H1 (cell line): ENCODE measurements around the gene ABCC11. TPM values are rescaled to one million over a fixed set of nuclear protein-coding genes. Genes with fewer than 3 reads are reported as not detected.

Source experiments
- CHD7 ChIP-seq: fragments of 300-600 bp; sonication (generic); IDR thresholded peaks from 2 replicates; pipeline ENCODE4 v1.7.1; 2012; ENCODE audit warnings: low read length, moderate library complexity, mild to moderate bottlenecking, inconsistent platforms; ENCODE audit not compliant: insufficient replicate concordance
- CTCF ChIP-seq, 3 experiments: IDR thresholded peaks; 1 replicate in 2 of 3; 2 replicates in 1 of 3; pipeline versions ENCODE4 v1.5.1 to v1.6.1; 2011; ENCODE audit warnings: low read length in 3 of 3, mild to moderate bottlenecking in 3 of 3, inconsistent platforms in 2 of 3, low read depth in 1 of 3, moderate library complexity in 1 of 3; ENCODE audit not compliant: insufficient read depth in 1 of 3; ENCODE audit errors: control extremely low read depth in 1 of 3
- GTF2F1 ChIP-seq: IDR thresholded peaks from 2 replicates; pipeline ENCODE4 v1.6.1; 2012; ENCODE audit warnings: low read depth, low read length, improper control_type of control experiment, borderline replicate concordance
- KDM4A ChIP-seq: IDR thresholded peaks from one replicate; pipeline ENCODE4 v1.7.1; 2012; ENCODE audit warnings: low read depth, mild to moderate bottlenecking, moderate library complexity, low read length, inconsistent platforms; ENCODE audit not compliant: severe bottlenecking
- NANOG ChIP-seq: IDR thresholded peaks from 2 replicates; pipeline ENCODE4 v1.6.1; 2011; ENCODE audit warnings: low read length, low read depth, mild to moderate bottlenecking, inconsistent platforms; ENCODE audit not compliant: insufficient read depth, poor library complexity, severe bottlenecking
- ZNF274 ChIP-seq: IDR thresholded peaks from 2 replicates; pipeline ENCODE4 v1.7.0; 2012; ENCODE audit warnings: low read length, borderline replicate concordance; ENCODE audit errors: extremely low read depth
- polyA plus RNA-seq, 7 experiments: library from polyadenylated mRNA; depleted of rRNA in 3 of 7; stranded (reverse) in 5 of 7; unstranded in 2 of 7; fragments of >200 nt in 5 of 7; fragments of 200-250 nt in 2 of 7; gene quantifications; 1 replicate in 5 of 7; 2 replicates in 1 of 7; 4 replicates in 1 of 7; pipeline versions ENCODE4 v1.2.1 to v1.2.3, GENCODE V29; 2011 to 2013; ENCODE audit warnings: missing spikeins in 2 of 7, mixed read lengths in 2 of 7
- total RNA-seq: library from RNA; stranded (reverse); fragmentation: NEBNext Ultra II Directional; extraction: Animal tissue kit (Norgen Biotek cat#: 25700); gene quantifications from 2 replicates; pipeline ENCODE4 v1.2.1, GENCODE V29; 2021

The ABCC11 gene
- total and polyA plus RNA-seq, 2 of the 8 experiments (the other 6 are each of a cell fraction or from before 2014, with no cell fraction given) = 0.06 TPM; not detected in 1

- TF ChIP-seq CHD7 (no peak), GTF2F1 (no peak), KDM4A (no peak), NANOG (no peak), CTCF (IDR thresholded peaks at IDR 0.05; ENCODE audit: control extremely low read depth in 1 of 3, insufficient read depth in 1 of 3, low read depth in 1 of 3, low read length in 3 of 3) (no peak), ZNF274 (no peak)
- TF ChIP-seq, all 59 proteins: peak for 0
These were observed 117.4 kb downstream of the ABCC11 start (continued) for GRCh38 chr16:48129926-48130325.
